ENCODE data around the gene CACNA1B. TPM values are rescaled to one million over a fixed set of nuclear protein-coding genes. Genes with fewer than 3 reads are reported as not detected.

CACNA1B gene
- polyA plus RNA-seq, 1 of the 3 experiments (the other 2 are of a cell fraction) = 0.03 TPM

GRCh38 chr9:138016406-138017187 lies 139.0 kb downstream of the CACNA1B start:
- DNase-seq = no peak
- Histone ChIP-seq H3K4me2 (no peak overlapping the region), H3K9me2 (no peaks in the 10 kb centered on the region), H4K20me1 (ENCODE audit: insufficient read depth) (no peaks in the 10 kb centered on the region), H3K4me1 (ENCODE audit: control insufficient read depth in 1 of 2, insufficient read depth in 2 of 2, low read depth in 1 of 2, low read length in 1 of 2) (no peaks in the 10 kb centered on the region; a peak in 1 of 4 replicates), H3K36me3 (replicated peaks in 1 of 2; ENCODE audit: control insufficient read depth in 1 of 2, insufficient read depth in 2 of 2, low read length in 1 of 2) (no peaks in the 10 kb centered on the region), H3K27ac (ENCODE audit: low read depth in 2 of 2, low read length in 1 of 2) (no peak overlapping the region), H3K9ac (no peak overlapping the region), H2AFZ (ENCODE audit: low read depth) (no peak overlapping the region), H3K4me3 (ENCODE audit: low read depth in 2 of 2, low read length in 1 of 2) (no peak overlapping the region), H3K27me3 (ENCODE audit: insufficient read depth) (no peaks in the 10 kb centered on the region), H3K79me2 (ENCODE audit: insufficient read depth) (no peaks in the 10 kb centered on the region), H3K9me3 (no peaks in the 10 kb centered on the region), H3F3A (replicated peaks; ENCODE audit: insufficient read depth) (no peaks in the 10 kb centered on the region)
- ChIA-PET CTCF (no interaction called here), POLR2A (no interaction called here)
- 68% methylated on average over 17 of the region's 33 CpGs for WGBS (ENCODE audit: low lambda C conversion rate)
- TF ChIP-seq IRF3 (IDR thresholded peaks at IDR 0.05; ENCODE audit: low read depth, low read length) = no peak
- no peak for TF ChIP-seq TAF1 (IDR thresholded peaks at IDR 0.05; ENCODE audit: borderline replicate concordance, low read depth, low read length)
- no peak for TF ChIP-seq RCOR1 (IDR thresholded peaks at IDR 0.05; ENCODE audit: low read length)
- no peak for TF ChIP-seq MXI1 (IDR thresholded peaks at IDR 0.05; ENCODE audit: low read depth, low read length)
- no peak for TF ChIP-seq TCF12 (IDR thresholded peaks at IDR 0.05)
- TF ChIP-seq, protein P1, sequence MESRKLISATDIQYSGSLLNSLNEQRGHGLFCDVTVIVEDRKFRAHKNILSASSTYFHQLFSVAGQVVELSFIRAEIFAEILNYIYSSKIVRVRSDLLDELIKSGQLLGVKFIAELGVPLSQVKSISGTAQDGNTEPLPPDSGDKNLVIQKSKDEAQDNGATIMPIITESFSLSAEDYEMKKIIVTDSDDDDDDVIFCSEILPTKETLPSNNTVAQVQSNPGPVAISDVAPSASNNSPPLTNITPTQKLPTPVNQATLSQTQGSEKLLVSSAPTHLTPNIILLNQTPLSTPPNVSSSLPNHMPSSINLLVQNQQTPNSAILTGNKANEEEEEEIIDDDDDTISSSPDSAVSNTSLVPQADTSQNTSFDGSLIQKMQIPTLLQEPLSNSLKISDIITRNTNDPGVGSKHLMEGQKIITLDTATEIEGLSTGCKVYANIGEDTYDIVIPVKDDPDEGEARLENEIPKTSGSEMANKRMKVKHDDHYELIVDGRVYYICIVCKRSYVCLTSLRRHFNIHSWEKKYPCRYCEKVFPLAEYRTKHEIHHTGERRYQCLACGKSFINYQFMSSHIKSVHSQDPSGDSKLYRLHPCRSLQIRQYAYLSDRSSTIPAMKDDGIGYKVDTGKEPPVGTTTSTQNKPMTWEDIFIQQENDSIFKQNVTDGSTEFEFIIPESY (IDR thresholded peaks at IDR 0.05; ENCODE audit: borderline replicate concordance, low read depth) = no peak
- TF ChIP-seq, protein P2, sequence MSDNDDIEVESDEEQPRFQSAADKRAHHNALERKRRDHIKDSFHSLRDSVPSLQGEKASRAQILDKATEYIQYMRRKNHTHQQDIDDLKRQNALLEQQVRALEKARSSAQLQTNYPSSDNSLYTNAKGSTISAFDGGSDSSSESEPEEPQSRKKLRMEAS (IDR thresholded peaks at IDR 0.05; ENCODE audit: low read depth) = no peak
- TF ChIP-seq RFX5 (IDR thresholded peaks at IDR 0.05; ENCODE audit: low read length) = no peak
- TF ChIP-seq, protein P3, sequence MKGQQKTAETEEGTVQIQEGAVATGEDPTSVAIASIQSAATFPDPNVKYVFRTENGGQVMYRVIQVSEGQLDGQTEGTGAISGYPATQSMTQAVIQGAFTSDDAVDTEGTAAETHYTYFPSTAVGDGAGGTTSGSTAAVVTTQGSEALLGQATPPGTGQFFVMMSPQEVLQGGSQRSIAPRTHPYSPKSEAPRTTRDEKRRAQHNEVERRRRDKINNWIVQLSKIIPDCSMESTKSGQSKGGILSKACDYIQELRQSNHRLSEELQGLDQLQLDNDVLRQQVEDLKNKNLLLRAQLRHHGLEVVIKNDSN (IDR thresholded peaks at IDR 0.05; ENCODE audit: borderline replicate concordance, low read depth) = no peak
- TF ChIP-seq GATA2 (CRISPR knock-in tag; IDR thresholded peaks at IDR 0.05) = no peak
- no peak for TF ChIP-seq JUND (IDR thresholded peaks at IDR 0.05)

- no peaks in the 10 kb centered on the region for H3F3A ChIP-seq (replicated peaks; ENCODE audit: insufficient read depth)
- H3K9me3 ChIP-seq = no peaks in the 10 kb centered on the region
- CTCF ChIA-PET = no interaction called here
- no peaks in the 10 kb centered on the region for H3K27me3 ChIP-seq (ENCODE audit: insufficient read depth)
- no peak overlapping the region for H3K27ac ChIP-seq (ENCODE audit: low read depth in 2 of 2, low read length in 1 of 2)
- 69% methylated on average over 13 of the region's 13 CpGs for whole genome bisulfite sequencing (ENCODE audit: low lambda C conversion rate)
- POLR2A ChIA-PET = no interaction called here
- H2AFZ ChIP-seq (ENCODE audit: low read depth) = no peak overlapping the region
- H4K20me1 ChIP-seq (ENCODE audit: insufficient read depth) = no peaks in the 10 kb centered on the region
- no peak overlapping the region for H3K4me3 ChIP-seq (ENCODE audit: low read depth in 2 of 2, low read length in 1 of 2)
- H3K9me2 ChIP-seq = no peaks in the 10 kb centered on the region
- H3K4me1 ChIP-seq (ENCODE audit: control insufficient read depth in 1 of 2, insufficient read depth in 2 of 2, low read depth in 1 of 2, low read length in 1 of 2) = peaks cover 0 to 2% of the 10 kb centered on the region in 2 experiments; a peak in 1 of 4 replicates
- no peaks in the 10 kb centered on the region for H3K79me2 ChIP-seq (ENCODE audit: insufficient read depth)
- DNase-seq = no peak
- no peak overlapping the region for H3K9ac ChIP-seq
- no peak overlapping the region for H3K4me2 ChIP-seq
- H3K36me3 ChIP-seq (replicated peaks in 1 of 2; ENCODE audit: control insufficient read depth in 1 of 2, insufficient read depth in 2 of 2, low read length in 1 of 2) = no peaks in the 10 kb centered on the region
- TF ChIP-seq MXI1 (IDR thresholded peaks at IDR 0.05; ENCODE audit: low read depth, low read length) = no peak
- TF ChIP-seq NFIC (IDR thresholded peaks at IDR 0.05; ENCODE audit: borderline replicate concordance) = no peak
- TF ChIP-seq FOXJ3 (CRISPR knock-in tag; IDR thresholded peaks at IDR 0.05) = no peak
- TF ChIP-seq GABPA (IDR thresholded peaks at IDR 0.05; ENCODE audit: low read depth) = no peak
- TF ChIP-seq RXRA (IDR thresholded peaks at IDR 0.05; ENCODE audit: borderline replicate concordance, low read depth) = no peak
- no peak for TF ChIP-seq POLR2AphosphoS5 (IDR thresholded peaks at IDR 0.05; ENCODE audit: low read depth, low read length)
- TF ChIP-seq, protein P4, sequence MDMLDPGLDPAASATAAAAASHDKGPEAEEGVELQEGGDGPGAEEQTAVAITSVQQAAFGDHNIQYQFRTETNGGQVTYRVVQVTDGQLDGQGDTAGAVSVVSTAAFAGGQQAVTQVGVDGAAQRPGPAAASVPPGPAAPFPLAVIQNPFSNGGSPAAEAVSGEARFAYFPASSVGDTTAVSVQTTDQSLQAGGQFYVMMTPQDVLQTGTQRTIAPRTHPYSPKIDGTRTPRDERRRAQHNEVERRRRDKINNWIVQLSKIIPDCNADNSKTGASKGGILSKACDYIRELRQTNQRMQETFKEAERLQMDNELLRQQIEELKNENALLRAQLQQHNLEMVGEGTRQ (IDR thresholded peaks at IDR 0.05; ENCODE audit: borderline replicate concordance, low read depth, low read length) = no peak
- no peak for TF ChIP-seq NRF1 (IDR thresholded peaks at IDR 0.05; ENCODE audit: low read depth, low read length)
- no peak for TF ChIP-seq CTCF (IDR thresholded peaks at IDR 0.05)
- TF ChIP-seq RCOR1 (IDR thresholded peaks at IDR 0.05; ENCODE audit: low read length) = no peak
- no peak for TF ChIP-seq PBX3 (IDR thresholded peaks at IDR 0.05)
- TF ChIP-seq TCF12 (IDR thresholded peaks at IDR 0.05) = no peak
These were observed 139.6 kb downstream of the CACNA1B start for GRCh38 chr9:138017200-138017599.

All from SK-N-SH (cell line).